ENCODE measurements around the gene NCKAP5. TPM values are rescaled to one million over a fixed set of nuclear protein-coding genes. Genes with fewer than 3 reads are reported as not detected.

Gene NCKAP5
- total RNA-seq, 1 experiment from 2014 or later, result 3.2 TPM

DNA sequence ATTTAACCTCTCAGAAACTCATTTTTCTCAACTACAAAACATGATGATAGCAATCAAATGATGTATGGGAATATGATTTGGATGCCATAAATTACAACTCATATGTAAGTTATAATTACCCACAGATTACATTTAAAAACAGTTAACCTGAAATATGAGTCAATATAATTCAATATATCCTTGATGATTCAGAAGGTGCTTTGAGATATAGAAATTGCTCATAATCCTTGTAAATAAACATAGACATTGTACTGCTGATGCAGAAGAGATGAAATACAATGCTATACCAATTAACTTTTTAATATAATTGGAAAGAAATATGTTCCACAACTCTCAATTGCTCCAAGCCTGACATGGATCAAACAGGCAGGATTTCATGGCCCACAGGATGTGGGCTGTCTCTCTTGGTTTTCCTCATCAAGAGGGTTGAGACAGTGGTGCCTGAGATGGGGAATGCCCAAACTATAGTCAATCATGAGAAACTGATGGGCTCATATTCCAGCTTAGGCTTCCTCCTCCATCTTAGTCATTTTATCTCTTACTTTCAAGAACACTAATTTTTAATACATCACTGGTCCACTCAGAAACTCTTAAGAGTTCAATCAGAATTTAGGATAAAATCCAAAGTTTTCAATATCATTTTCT is 49.4 kb downstream of the NCKAP5 start:
- Histone ChIP-seq H3K4me3 (ENCODE audit: low read length) (no peak overlapping the region), H3K36me3 (ENCODE audit: low read depth, low read length) (no peaks in the 10 kb centered on the region), H2AFZ (ENCODE audit: low read length) (no peak overlapping the region), H3K9me2 (replicated peaks; ENCODE audit: low read length) (no peaks in the 10 kb centered on the region), H3K9ac (ENCODE audit: low read length) (no peak overlapping the region), H3K79me2 (ENCODE audit: low read length) (no peaks in the 10 kb centered on the region), H3K4me1 (ENCODE audit: insufficient read depth, low read length) (peaks cover 25% of the 10 kb centered on the region), H3K9me3 (ENCODE audit: low read length) (no peaks in the 10 kb centered on the region), H3K27me3 (ENCODE audit: low read length) (no peaks in the 10 kb centered on the region), H3K4me2 (ENCODE audit: low read length) (no peak overlapping the region), H3F3A (ENCODE audit: low read length, unreplicated experiment) (no peaks in the 10 kb centered on the region), H4K20me1 (ENCODE audit: low read length) (no peaks in the 10 kb centered on the region), H3K27ac (ENCODE audit: low read length) (no peak overlapping the region)
- DNase-seq, result peak; percentile 39
- BruUV-seq (replicated peaks), result no TSS peak
- POLR2A ChIA-PET (ENCODE audit: unreplicated experiment), result no interaction called here
- ATAC-seq, result peak; percentile 38
- TF ChIP-seq, protein P1, sequence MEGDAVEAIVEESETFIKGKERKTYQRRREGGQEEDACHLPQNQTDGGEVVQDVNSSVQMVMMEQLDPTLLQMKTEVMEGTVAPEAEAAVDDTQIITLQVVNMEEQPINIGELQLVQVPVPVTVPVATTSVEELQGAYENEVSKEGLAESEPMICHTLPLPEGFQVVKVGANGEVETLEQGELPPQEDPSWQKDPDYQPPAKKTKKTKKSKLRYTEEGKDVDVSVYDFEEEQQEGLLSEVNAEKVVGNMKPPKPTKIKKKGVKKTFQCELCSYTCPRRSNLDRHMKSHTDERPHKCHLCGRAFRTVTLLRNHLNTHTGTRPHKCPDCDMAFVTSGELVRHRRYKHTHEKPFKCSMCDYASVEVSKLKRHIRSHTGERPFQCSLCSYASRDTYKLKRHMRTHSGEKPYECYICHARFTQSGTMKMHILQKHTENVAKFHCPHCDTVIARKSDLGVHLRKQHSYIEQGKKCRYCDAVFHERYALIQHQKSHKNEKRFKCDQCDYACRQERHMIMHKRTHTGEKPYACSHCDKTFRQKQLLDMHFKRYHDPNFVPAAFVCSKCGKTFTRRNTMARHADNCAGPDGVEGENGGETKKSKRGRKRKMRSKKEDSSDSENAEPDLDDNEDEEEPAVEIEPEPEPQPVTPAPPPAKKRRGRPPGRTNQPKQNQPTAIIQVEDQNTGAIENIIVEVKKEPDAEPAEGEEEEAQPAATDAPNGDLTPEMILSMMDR (conservative IDR thresholded peaks at IDR 0.05; ENCODE audit: low read depth, low read length), result no peak
- TF ChIP-seq EZH2 (IDR thresholded peaks at IDR 0.05; ENCODE audit: low read length, unreplicated experiment), result no peak
- intact Hi-C loops (cut with micrococcal nuclease), result no loop called here
- CTCF ChIA-PET, result interaction anchor here (0.8 to 1.0 kb wide), 2 partner anchors 42 to 49 kb away, joined by 4 read pairs; partner anchors contain the start of gene NCKAP5

DNA sequence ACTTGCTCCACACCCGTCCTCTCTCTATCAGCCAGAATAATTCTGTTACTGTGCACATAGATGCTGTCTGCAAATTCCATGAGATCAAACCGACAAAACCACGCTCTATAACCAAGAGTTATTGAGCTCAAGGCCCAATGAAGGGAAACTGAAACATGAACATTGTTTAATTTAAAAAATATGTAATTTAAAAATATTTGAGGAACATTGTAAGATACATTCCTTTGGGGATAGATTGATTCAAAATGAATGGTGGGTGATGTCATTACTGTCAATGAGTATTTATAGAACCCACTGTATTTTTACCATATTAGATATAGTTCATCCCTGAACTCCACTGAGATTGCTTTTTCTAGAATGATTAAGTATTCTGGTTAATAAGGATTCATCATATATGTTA is 50.4 kb downstream of the NCKAP5 start:
- POLR2A ChIA-PET (ENCODE audit: unreplicated experiment), result no interaction called here
- no peak for TF ChIP-seq EZH2phosphoT487 (IDR thresholded peaks at IDR 0.05; ENCODE audit: borderline replicate concordance, low read length)
- no peak for TF ChIP-seq EZH2 (IDR thresholded peaks at IDR 0.05; ENCODE audit: low read length, unreplicated experiment)
- TF ChIP-seq, protein P1 (conservative IDR thresholded peaks at IDR 0.05; ENCODE audit: low read depth, low read length), result no peak
- DNase-seq (no peak), ATAC-seq (no peak)
- CTCF ChIA-PET, result no interaction called here
- Histone ChIP-seq H3K79me2 (ENCODE audit: low read length) (no peaks in the 10 kb centered on the region), H3K4me1 (ENCODE audit: insufficient read depth, low read length) (peaks cover 25% of the 10 kb centered on the region), H4K20me1 (ENCODE audit: low read length) (no peaks in the 10 kb centered on the region), H3K4me3 (ENCODE audit: low read length) (no peak overlapping the region), H3K9me2 (replicated peaks; ENCODE audit: low read length) (no peaks in the 10 kb centered on the region), H3K4me2 (ENCODE audit: low read length) (no peak overlapping the region), H3F3A (ENCODE audit: low read length, unreplicated experiment) (no peaks in the 10 kb centered on the region), H3K27me3 (ENCODE audit: low read length) (no peaks in the 10 kb centered on the region), H3K27ac (ENCODE audit: low read length) (no peak overlapping the region), H2AFZ (ENCODE audit: low read length) (no peak overlapping the region), H3K36me3 (ENCODE audit: low read depth, low read length) (no peaks in the 10 kb centered on the region), H3K9me3 (ENCODE audit: low read length) (no peaks in the 10 kb centered on the region), H3K9ac (ENCODE audit: low read length) (no peak overlapping the region)
- no TSS peak for BruUV-seq (replicated peaks)
- intact Hi-C loops (cut with micrococcal nuclease), result no loop called here

DNA sequence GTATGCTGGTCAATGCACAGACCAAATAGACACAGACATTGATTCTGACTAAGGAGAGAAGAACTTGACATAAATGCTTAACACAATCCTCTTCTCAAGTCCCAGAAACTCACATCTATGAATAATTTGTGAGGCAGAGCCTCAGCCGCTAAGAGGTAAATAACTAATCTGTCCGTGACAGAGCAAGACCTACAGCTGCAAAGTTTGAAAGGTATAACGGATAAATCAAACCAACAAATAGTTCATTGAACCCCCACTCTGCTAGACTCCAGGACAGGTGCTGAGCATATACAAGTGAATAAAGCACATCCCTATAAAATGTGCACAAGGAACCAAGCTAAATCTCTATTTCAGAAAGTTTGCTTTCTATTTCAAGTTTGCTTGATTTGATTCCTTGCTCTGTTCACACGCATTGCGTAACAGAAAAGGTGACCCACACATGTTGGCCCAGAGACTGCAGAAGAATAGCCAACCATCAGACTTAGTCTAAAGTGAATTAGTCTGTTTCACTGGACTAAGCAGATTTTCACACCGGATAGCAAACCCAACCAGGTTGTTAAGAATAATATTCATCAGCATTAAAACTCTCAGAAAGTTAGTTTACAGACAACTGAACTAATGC is 51.7 kb downstream of the NCKAP5 start:
- Histone ChIP-seq H3K79me2 (ENCODE audit: low read length) (no peaks in the 10 kb centered on the region), H3K4me1 (ENCODE audit: insufficient read depth, low read length) (peaks cover 18% of the 10 kb centered on the region), H4K20me1 (ENCODE audit: low read length) (no peaks in the 10 kb centered on the region), H3K27ac (ENCODE audit: low read length) (no peak overlapping the region), H3K9me3 (ENCODE audit: low read length) (no peaks in the 10 kb centered on the region), H2AFZ (ENCODE audit: low read length) (no peak overlapping the region), H3K9me2 (replicated peaks; ENCODE audit: low read length) (no peaks in the 10 kb centered on the region), H3K4me2 (ENCODE audit: low read length) (no peak overlapping the region), H3F3A (ENCODE audit: low read length, unreplicated experiment) (no peaks in the 10 kb centered on the region), H3K27me3 (ENCODE audit: low read length) (no peaks in the 10 kb centered on the region), H3K4me3 (ENCODE audit: low read length) (no peak overlapping the region), H3K9ac (ENCODE audit: low read length) (no peak overlapping the region), H3K36me3 (ENCODE audit: low read depth, low read length) (no peaks in the 10 kb centered on the region)
- no peak for TF ChIP-seq EZH2 (IDR thresholded peaks at IDR 0.05; ENCODE audit: low read length, unreplicated experiment)
- TF ChIP-seq, protein P1 (conservative IDR thresholded peaks at IDR 0.05; ENCODE audit: low read depth, low read length), result no peak
- TF ChIP-seq EZH2phosphoT487 (IDR thresholded peaks at IDR 0.05; ENCODE audit: borderline replicate concordance, low read length), result no peak
- ATAC-seq (no peak), DNase-seq (no peak)
- CTCF ChIA-PET, result no interaction called here
- no TSS peak for BruUV-seq (replicated peaks)
- intact Hi-C loops (cut with micrococcal nuclease), result no loop called here
- POLR2A ChIA-PET (ENCODE audit: unreplicated experiment), result no interaction called here

Data from PC-3 (cell line).